Choroid plexus epithelial cell (primary cell): Measurements from ENCODE around the gene TMEM151A.

ENCODE experiments used
- DNase-seq: peaks from one replicate; pipeline ENCODE4 v3.0.0-alpha.2; 2010; ENCODE audit warnings: low read depth
- H3K4me3 ChIP-seq: 2 replicates; pipeline ENCODE4 v1.5.1; 2011; ENCODE audit warnings: low read depth, mild to moderate bottlenecking, control low read depth, low read length, moderate library complexity
- CTCF ChIP-seq: conservative IDR thresholded peaks from 2 replicates; pipeline ENCODE4 v1.5.1; 2011; ENCODE audit warnings: low read depth, mild to moderate bottlenecking, control low read depth, inconsistent platforms, low read length, moderate library complexity

Gene TMEM151A

GRCh38 chr11:66291706-66292542 is at the start of gene TMEM151A:
TMEM151A (plus strand) TSS chr11:66291894; CDS start chr11:66292014, 120 bp downstream.
- peak within 1 kb of the TSS; percentile 34 for H3K4me3 ChIP-seq
- DNase-seq: no peak
- no peak for TF ChIP-seq CTCF

- no peak for DNase-seq
- TF ChIP-seq CTCF: no peak
- no peak overlapping the region for H3K4me3 ChIP-seq
These were observed 49.5 kb upstream of the TMEM151A start for GRCh38 chr11:66242095-66242765.

GRCh38 chr11:66243782-66244535 is 47.7 kb upstream of the TMEM151A start:
- TF ChIP-seq CTCF: no peak
- DNase-seq: no peak
- H3K4me3 ChIP-seq: no peak overlapping the region

GRCh38 chr11:66247295-66247694 is 44.4 kb upstream of the TMEM151A start:
- no peak for DNase-seq
- H3K4me3 ChIP-seq: no peak overlapping the region
- no peak for TF ChIP-seq CTCF

- no peak overlapping the region for H3K4me3 ChIP-seq
- no peak for TF ChIP-seq CTCF
- no peak for DNase-seq
These were observed 43.9 kb upstream of the TMEM151A start for GRCh38 chr11:66247801-66248200.

- TF ChIP-seq CTCF: no peak
- no peak overlapping the region for H3K4me3 ChIP-seq
- DNase-seq: no peak
These were observed 42.8 kb upstream of the TMEM151A start for GRCh38 chr11:66248903-66249302.
